GM18873 (cell line): ENCODE data around the gene CCSAP.
"Not testable (repeated sequence)": the region's sequence is repeated elsewhere in the genome, so short reads cannot be mapped to it uniquely, and the experiment has no call there.

Experiments
- ATAC-seq: cut with Tn5 transposase; IDR thresholded peaks from one replicate; pipeline ENCODE4 v1.9.1; 2021; ENCODE audit warnings: mild to moderate bottlenecking, moderate library complexity, moderate number of reproducible peaks; ENCODE audit not compliant: unreplicated experiment, low FRiP score

Gene CCSAP

DNA sequence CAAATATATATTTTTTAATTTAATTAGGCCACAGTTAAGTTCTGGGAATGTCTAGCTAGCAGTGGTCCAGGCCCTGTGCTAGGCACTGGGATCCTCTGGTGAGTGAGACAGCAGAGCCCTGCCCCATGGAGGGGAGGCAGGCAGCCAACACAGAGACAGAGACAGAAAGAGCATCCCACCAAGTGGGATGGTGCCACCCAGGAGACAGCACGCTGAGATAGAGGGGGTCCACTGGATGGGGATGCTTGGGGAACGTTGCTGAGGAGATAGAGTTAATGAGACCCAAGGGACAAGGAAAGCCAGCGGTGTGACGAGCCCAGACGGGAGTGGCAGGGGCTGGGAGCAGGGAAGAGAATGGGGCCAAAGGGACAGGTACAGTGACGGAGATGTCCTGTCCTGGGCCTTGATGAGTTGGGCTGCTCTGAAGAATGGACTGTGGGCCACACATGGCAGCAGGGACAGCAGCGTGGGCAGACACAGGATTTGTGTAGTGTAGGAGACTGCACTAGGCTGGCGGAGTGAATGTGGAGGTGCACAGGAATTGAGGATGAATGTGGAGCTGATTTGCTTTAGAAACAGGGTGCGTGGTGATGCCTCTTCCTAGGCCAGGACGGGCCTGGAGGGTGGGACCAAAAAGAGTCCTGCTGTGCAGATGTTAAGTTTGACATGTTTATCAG, 49.2 kb downstream of the CCSAP start:
- ATAC-seq: no peak

GRCh38 chr1:229291686-229292085, 51.2 kb downstream of the CCSAP start:
- ATAC-seq: not testable (repeated sequence)

DNA sequence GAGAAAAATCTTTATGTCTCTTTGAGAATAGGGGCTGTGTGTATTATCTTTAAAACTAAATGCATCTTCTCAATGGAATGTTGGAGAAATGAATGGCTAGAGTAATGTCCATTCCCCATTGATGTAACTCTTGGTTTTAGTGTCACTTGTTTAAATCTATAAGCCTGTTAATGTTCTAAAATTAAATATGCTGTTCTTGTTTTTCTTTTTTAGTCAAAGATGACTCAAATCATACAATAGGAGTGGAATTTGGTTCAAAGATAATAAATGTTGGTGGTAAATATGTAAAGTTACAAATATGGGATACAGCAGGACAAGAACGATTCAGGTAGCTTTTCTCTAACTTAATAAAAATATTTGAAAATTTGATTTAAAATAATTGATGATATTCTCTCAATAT, 54.3 kb downstream of the CCSAP start:
- ATAC-seq: no peak

GRCh38 chr1:229287267-229287666, 55.6 kb downstream of the CCSAP start:
- ATAC-seq: no peak

DNA sequence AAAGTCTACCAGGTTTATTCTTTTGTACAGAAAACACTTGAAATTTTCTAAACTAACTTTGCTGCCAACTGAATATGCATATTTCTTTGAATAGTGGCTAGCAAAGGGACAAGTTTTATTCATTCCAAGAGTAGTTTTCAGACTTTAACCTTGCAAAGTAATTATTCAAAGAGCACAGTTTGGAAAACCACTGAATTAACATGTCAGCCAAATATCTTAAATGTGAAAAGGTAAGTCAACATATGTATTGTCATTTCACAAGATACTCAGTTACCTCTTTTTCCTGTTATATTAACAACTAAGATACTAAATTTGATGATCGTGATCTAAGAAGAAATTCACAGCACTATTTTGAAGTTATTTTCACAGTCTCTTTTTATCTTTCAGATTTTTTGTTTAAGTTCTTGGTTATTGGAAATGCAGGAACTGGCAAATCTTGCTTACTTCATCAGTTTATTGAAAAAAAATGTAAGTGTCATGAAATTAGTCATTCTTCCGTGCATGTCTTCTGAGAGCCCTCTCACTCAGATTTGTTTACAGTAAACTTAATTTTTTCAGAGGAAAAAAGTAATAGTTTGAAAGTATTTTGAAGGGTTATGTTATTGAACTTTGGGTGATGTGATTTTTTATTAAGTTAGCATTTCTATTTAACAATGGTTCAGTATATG, 56.6 kb downstream of the CCSAP start:
- no peak for ATAC-seq

GRCh38 chr1:229285440-229285839, 57.4 kb downstream of the CCSAP start:
- no peak for ATAC-seq

DNA sequence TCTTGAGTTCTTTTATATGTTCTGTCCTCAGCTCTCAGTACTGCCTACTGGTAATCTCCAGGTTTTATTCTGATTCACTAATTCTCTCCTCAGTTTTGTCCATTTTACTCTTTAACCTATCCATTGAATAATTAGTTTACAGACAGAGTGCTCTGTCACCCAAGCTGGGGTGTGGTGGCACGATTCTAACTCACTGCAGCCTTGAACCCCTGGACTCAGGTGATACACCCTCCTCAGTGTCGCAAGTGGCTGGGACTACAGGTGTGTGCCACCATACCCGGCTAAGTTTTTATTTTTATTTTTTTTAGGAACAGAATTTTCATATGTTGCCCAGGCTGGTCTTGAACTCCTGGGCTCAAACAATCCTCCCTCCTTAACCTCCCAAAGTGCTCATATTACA, 58.0 kb downstream of the CCSAP start:
- no peak for ATAC-seq

- ATAC-seq: no peak
These were observed 59.6 kb downstream of the CCSAP start for GRCh38 chr1:229283183-229283611.

DNA sequence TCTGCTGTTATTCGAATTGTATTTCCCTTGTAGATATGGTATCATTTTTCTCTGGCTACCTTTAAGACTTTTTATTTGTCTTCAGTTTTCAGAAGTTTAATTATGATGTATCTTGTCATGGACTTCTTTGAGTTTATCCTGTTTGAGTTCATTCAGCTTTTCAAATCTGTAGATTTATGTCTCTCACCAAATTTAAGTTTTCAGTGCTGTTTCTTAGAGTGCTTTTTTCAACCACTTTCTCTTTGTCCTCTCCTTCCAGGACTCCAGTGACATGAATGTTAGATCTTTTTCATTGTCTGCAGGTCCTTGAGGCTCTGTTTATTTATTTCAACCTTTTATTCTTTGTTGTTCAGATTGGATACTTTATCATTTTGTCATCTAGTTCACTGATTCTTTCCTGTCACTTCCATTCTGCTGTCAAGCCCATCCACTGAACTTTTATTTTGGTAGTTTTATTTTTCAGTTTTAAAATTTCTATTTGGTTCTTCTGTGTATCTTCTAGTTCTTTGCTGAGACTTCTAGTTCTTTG, 60.5 kb downstream of the CCSAP start:
- ATAC-seq: no peak

DNA sequence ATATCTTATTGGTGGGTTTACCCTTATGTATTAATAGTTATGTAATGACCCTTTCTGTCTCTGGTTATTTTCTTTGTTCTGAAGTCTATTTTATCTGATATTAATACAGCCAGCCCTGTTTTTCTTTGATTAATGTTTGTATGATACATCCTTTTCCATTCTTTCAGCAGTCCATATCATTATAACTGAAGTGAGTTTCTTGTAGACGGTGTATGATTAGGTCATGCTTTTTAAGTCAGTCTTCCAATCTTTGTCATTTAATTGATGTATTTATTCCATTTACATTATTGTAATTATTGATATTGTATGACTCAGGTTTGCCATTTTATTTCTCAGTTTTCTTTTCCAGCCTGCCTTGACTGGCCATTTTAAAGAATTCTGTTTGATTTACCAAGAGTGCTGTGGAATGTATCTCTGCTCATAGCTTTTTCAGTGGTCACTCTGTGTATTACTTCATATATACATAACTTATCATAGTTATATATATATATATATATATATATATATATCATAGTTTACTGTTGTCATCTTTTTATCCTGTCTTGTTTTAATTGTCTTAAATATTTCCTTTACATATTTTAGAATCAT, 61.4 kb downstream of the CCSAP start:
- no peak for ATAC-seq

GRCh38 chr1:229280921-229281320, 61.9 kb downstream of the CCSAP start:
- no peak for ATAC-seq

DNA sequence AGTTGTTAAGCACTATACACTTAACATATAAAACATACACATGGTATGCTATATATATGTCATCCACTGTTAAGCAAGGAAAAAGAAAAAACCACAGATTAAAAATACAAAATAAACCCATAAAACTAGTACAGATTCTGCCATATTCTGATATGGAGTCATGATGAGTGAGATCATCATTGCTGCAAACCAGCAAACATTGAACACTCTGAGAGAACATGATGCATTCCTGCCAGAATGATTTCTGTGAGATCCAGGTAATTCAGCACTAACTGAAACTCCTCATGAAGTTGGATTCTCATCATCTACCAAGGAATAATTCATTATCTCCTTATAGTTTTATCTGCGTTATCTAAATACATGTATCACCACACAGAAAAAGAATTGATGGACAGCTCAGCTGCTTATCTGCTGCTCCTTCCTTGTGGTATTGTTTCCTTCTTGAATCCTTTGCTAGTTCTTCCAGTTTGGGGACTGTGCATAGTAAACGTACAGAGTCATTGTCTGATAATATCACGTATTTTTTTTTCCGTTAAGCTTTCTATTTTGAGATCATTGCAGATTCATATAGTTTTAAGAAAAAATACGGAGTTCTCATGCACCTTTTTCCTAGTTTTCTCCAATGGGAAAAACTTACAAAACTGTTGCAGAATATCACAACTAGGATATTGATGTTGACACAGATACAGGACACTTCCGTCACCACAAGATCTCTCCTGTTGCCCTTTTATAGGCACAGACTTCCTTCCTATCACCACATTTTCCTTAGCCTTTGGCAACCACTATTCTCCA, 62.6 kb downstream of the CCSAP start:
- ATAC-seq: no peak

GRCh38 chr1:229279242-229279641, 63.6 kb downstream of the CCSAP start:
- no peak for ATAC-seq

GRCh38 chr1:229278120-229278741, 64.6 kb downstream of the CCSAP start:
- ATAC-seq: no peak

GRCh38 chr1:229275005-229275404, 67.8 kb downstream of the CCSAP start:
- no peak for ATAC-seq

- ATAC-seq: no peak
These were observed 69.2 kb downstream of the CCSAP start for GRCh38 chr1:229273507-229274232.

DNA sequence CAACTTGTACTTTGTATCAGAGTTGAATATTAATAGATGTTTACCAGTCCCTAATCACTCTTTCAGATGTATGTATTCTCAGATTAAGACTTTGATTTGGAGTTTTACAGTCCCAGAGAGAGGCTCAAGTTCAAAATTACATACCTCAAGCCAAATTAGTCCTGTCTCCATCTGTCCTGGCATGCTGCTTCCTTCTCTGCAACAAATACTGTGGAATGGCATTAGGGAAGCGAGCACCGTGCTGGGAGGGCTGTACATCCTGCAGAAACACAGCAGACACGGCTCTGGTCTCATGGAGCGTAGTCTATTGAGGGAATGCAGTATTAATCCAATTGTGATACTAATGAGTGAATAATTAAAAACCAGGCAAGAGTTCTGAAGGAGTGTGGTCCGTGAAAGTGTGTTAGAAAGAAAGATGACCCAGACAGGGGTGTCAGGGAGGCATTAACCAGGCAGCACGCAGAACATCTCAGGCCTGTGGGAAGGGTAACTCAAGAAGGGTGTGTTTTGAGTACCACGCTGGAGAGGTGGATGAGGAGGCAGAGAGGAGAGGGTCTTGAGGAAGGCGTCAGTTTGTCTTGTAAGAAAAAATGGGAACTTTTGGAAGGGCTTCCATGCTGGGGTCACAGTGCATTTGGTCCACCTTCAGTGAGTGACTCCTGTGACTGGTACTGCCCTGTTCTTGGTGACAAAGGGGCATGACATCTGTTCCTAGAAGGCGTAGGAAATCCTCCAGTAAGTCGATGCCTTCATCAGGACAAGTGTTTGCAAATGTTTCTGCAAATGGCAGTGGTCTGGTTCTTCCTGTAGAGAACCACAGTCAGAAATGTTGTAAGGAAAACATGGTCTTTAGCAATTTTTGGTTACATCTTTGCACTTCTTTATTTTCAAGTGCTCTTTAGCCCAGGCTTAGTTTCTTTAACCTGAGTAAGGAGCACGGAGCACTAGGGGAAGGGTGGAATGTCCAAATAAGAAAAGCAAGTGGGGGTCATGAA, 70.4 kb downstream of the CCSAP start:
- ATAC-seq: no peak

DNA sequence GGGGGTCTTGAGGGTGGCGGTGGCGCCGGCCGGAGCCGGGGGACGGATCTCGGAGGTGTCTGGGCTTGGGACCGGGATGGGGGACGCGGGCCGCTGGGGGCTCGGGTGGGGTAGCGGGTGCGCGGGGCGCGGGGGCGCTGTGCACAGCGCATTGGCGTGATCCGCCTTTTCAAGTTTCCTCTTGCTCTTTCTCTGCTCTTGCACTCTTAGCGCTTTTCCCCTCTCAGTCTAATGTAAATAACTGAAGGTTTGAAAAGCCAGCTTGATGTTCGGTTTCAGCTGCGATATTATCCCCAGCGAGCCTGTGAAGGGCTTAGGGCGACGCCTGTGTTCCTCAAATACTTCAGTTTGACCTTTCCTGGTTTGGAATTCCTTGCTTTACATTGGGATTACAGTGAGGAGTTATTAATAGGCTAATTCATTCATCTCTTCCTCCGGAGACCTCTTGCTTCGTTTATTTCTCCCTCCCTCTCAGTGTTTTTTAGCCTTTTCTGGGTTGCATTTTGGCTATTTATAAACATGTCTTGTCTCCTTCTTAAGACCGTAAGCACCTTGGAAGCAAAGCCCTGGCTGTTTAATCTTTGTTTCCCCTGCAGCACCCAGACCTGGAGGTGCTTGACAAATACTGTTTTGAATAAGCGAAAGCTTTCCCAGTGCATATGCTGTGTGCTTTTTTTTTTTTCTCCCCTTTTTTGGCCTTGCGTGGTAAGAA, 71.2 kb downstream of the CCSAP start:
- ATAC-seq: no peak
